ENCODE results near the gene PRDM12.

Gene PRDM12

GRCh38 chr9:130636648-130637020, 27.8 kb upstream of the PRDM12 start:
- Histone ChIP-seq H3K36me3 (ENCODE audit: control insufficient read depth in 2 of 2, insufficient read depth in 2 of 2, low read length in 2 of 2) (peaks cover 49 to 50% of the 10 kb centered on the region in 2 donors), H3K9ac (ENCODE audit: low read depth in 1 of 2, low read length in 2 of 2) (no peak overlapping the region), H3K9me3 (ENCODE audit: control insufficient read depth in 2 of 2, low read length in 2 of 2) (no peaks in the 10 kb centered on the region), H3K27me3 (ENCODE audit: control insufficient read depth in 2 of 2, insufficient read depth in 2 of 2, low read length in 2 of 2) (no peaks in the 10 kb centered on the region), H3K4me3 (ENCODE audit: low read length in 2 of 2) (no peak overlapping the region), H3K4me1 (ENCODE audit: control insufficient read depth in 2 of 2, insufficient read depth in 2 of 2, low read length in 2 of 2) (no peaks in the 10 kb centered on the region), H3K27ac (ENCODE audit: low read depth in 2 of 2, low read length in 2 of 2) (no peak overlapping the region)

GRCh38 chr9:130638284-130639123, 25.9 kb upstream of the PRDM12 start:
- no peaks in the 10 kb centered on the region for H3K4me1 ChIP-seq (ENCODE audit: control insufficient read depth in 2 of 2, insufficient read depth in 2 of 2, low read length in 2 of 2)
- H3K27me3 ChIP-seq (ENCODE audit: control insufficient read depth in 2 of 2, insufficient read depth in 2 of 2, low read length in 2 of 2), result no peaks in the 10 kb centered on the region
- H3K9ac ChIP-seq (ENCODE audit: low read depth in 1 of 2, low read length in 2 of 2), result no peak overlapping the region
- no peak overlapping the region for H3K4me3 ChIP-seq (ENCODE audit: low read length in 2 of 2)
- peaks cover 32 to 40% of the 10 kb centered on the region in 2 donors for H3K36me3 ChIP-seq (ENCODE audit: control insufficient read depth in 2 of 2, insufficient read depth in 2 of 2, low read length in 2 of 2)
- H3K27ac ChIP-seq (ENCODE audit: low read depth in 2 of 2, low read length in 2 of 2), result no peak overlapping the region
- no peaks in the 10 kb centered on the region for H3K9me3 ChIP-seq (ENCODE audit: control insufficient read depth in 2 of 2, low read length in 2 of 2)

- Histone ChIP-seq H3K4me3 (ENCODE audit: low read length in 2 of 2) (no peak overlapping the region), H3K27me3 (ENCODE audit: control insufficient read depth in 2 of 2, insufficient read depth in 2 of 2, low read length in 2 of 2) (no peaks in the 10 kb centered on the region), H3K9me3 (ENCODE audit: control insufficient read depth in 2 of 2, low read length in 2 of 2) (no peaks in the 10 kb centered on the region), H3K36me3 (ENCODE audit: control insufficient read depth in 2 of 2, insufficient read depth in 2 of 2, low read length in 2 of 2) (peaks cover 25 to 32% of the 10 kb centered on the region in 2 donors), H3K9ac (ENCODE audit: low read depth in 1 of 2, low read length in 2 of 2) (no peak overlapping the region), H3K4me1 (ENCODE audit: control insufficient read depth in 2 of 2, insufficient read depth in 2 of 2, low read length in 2 of 2) (no peaks in the 10 kb centered on the region), H3K27ac (ENCODE audit: low read depth in 2 of 2, low read length in 2 of 2) (no peak overlapping the region)
Measured at GRCh38 chr9:130639124-130639765, 25.1 kb upstream of the PRDM12 start.

- Histone ChIP-seq H3K9ac (ENCODE audit: low read depth in 1 of 2, low read length in 2 of 2) (no peak overlapping the region), H3K4me1 (ENCODE audit: control insufficient read depth in 2 of 2, insufficient read depth in 2 of 2, low read length in 2 of 2) (no peaks in the 10 kb centered on the region), H3K27ac (ENCODE audit: low read depth in 2 of 2, low read length in 2 of 2) (no peak overlapping the region), H3K9me3 (ENCODE audit: control insufficient read depth in 2 of 2, low read length in 2 of 2) (no peaks in the 10 kb centered on the region), H3K36me3 (ENCODE audit: control insufficient read depth in 2 of 2, insufficient read depth in 2 of 2, low read length in 2 of 2) (peaks cover 18 to 25% of the 10 kb centered on the region in 2 donors), H3K27me3 (ENCODE audit: control insufficient read depth in 2 of 2, insufficient read depth in 2 of 2, low read length in 2 of 2) (no peaks in the 10 kb centered on the region), H3K4me3 (ENCODE audit: low read length in 2 of 2) (no peak overlapping the region)
Measured at GRCh38 chr9:130639866-130640555, 24.4 kb upstream of the PRDM12 start.

- Histone ChIP-seq H3K4me1 (ENCODE audit: control insufficient read depth in 2 of 2, insufficient read depth in 2 of 2, low read length in 2 of 2) (no peaks in the 10 kb centered on the region), H3K4me3 (ENCODE audit: low read length in 2 of 2) (no peak overlapping the region), H3K9ac (ENCODE audit: low read depth in 1 of 2, low read length in 2 of 2) (no peak overlapping the region), H3K9me3 (ENCODE audit: control insufficient read depth in 2 of 2, low read length in 2 of 2) (no peaks in the 10 kb centered on the region), H3K36me3 (ENCODE audit: control insufficient read depth in 2 of 2, insufficient read depth in 2 of 2, low read length in 2 of 2) (peaks cover 13 to 19% of the 10 kb centered on the region in 2 donors), H3K27me3 (ENCODE audit: control insufficient read depth in 2 of 2, insufficient read depth in 2 of 2, low read length in 2 of 2) (no peaks in the 10 kb centered on the region), H3K27ac (ENCODE audit: low read depth in 2 of 2, low read length in 2 of 2) (no peak overlapping the region)
Measured at GRCh38 chr9:130640681-130641080, 23.7 kb upstream of the PRDM12 start.

GRCh38 chr9:130642926-130643325, 21.5 kb upstream of the PRDM12 start:
- Histone ChIP-seq H3K4me1 (ENCODE audit: control insufficient read depth in 2 of 2, insufficient read depth in 2 of 2, low read length in 2 of 2) (no peaks in the 10 kb centered on the region), H3K36me3 (ENCODE audit: control insufficient read depth in 2 of 2, insufficient read depth in 2 of 2, low read length in 2 of 2) (peaks cover 3 to 9% of the 10 kb centered on the region in 2 donors), H3K27me3 (ENCODE audit: control insufficient read depth in 2 of 2, insufficient read depth in 2 of 2, low read length in 2 of 2) (no peaks in the 10 kb centered on the region), H3K4me3 (ENCODE audit: low read length in 2 of 2) (no peak overlapping the region), H3K9me3 (ENCODE audit: control insufficient read depth in 2 of 2, low read length in 2 of 2) (peaks cover 0 to 2% of the 10 kb centered on the region in 2 donors), H3K9ac (ENCODE audit: low read depth in 1 of 2, low read length in 2 of 2) (no peak overlapping the region), H3K27ac (ENCODE audit: low read depth in 2 of 2, low read length in 2 of 2) (no peak overlapping the region)

- no peak overlapping the region for H3K9ac ChIP-seq (ENCODE audit: low read depth in 1 of 2, low read length in 2 of 2)
- H3K4me3 ChIP-seq (ENCODE audit: low read length in 2 of 2), result no peak overlapping the region
- H3K27me3 ChIP-seq (ENCODE audit: control insufficient read depth in 2 of 2, insufficient read depth in 2 of 2, low read length in 2 of 2), result peaks cover under 1 to 4% of the 10 kb centered on the region in 2 donors
- no peaks in the 10 kb centered on the region for H3K36me3 ChIP-seq (ENCODE audit: control insufficient read depth in 2 of 2, insufficient read depth in 2 of 2, low read length in 2 of 2)
- no peaks in the 10 kb centered on the region for H3K9me3 ChIP-seq (ENCODE audit: control insufficient read depth in 2 of 2, low read length in 2 of 2)
- no peaks in the 10 kb centered on the region for H3K4me1 ChIP-seq (ENCODE audit: control insufficient read depth in 2 of 2, insufficient read depth in 2 of 2, low read length in 2 of 2)
- H3K27ac ChIP-seq (ENCODE audit: low read depth in 2 of 2, low read length in 2 of 2), result no peak overlapping the region
Measured at GRCh38 chr9:130651221-130651620, 13.2 kb upstream of the PRDM12 start.

GRCh38 chr9:130651752-130652151, 12.6 kb upstream of the PRDM12 start:
- Histone ChIP-seq H3K9me3 (ENCODE audit: control insufficient read depth in 2 of 2, low read length in 2 of 2) (no peaks in the 10 kb centered on the region), H3K27me3 (ENCODE audit: control insufficient read depth in 2 of 2, insufficient read depth in 2 of 2, low read length in 2 of 2) (peaks cover 6 to 9% of the 10 kb centered on the region in 2 donors)

GRCh38 chr9:130654879-130655278, 9.5 kb upstream of the PRDM12 start:
- Histone ChIP-seq H3K9me3 (ENCODE audit: control insufficient read depth in 2 of 2, low read length in 2 of 2) (no peaks in the 10 kb centered on the region), H3K36me3 (ENCODE audit: control insufficient read depth in 2 of 2, insufficient read depth in 2 of 2, low read length in 2 of 2) (no peaks in the 10 kb centered on the region), H3K27me3 (ENCODE audit: control insufficient read depth in 2 of 2, insufficient read depth in 2 of 2, low read length in 2 of 2) (peaks cover 28 to 29% of the 10 kb centered on the region in 2 donors)

More at GRCh38 chr9:130651752-130652151, 12.6 kb upstream of the PRDM12 start:
- Histone ChIP-seq H3K4me1 (ENCODE audit: control insufficient read depth in 2 of 2, insufficient read depth in 2 of 2, low read length in 2 of 2) (no peaks in the 10 kb centered on the region), H3K27ac (ENCODE audit: low read depth in 2 of 2, low read length in 2 of 2) (no peak overlapping the region), H3K36me3 (ENCODE audit: control insufficient read depth in 2 of 2, insufficient read depth in 2 of 2, low read length in 2 of 2) (no peaks in the 10 kb centered on the region), H3K9ac (ENCODE audit: low read depth in 1 of 2, low read length in 2 of 2) (no peak overlapping the region), H3K4me3 (ENCODE audit: low read length in 2 of 2) (no peak overlapping the region)

More at GRCh38 chr9:130654879-130655278, 9.5 kb upstream of the PRDM12 start:
- Histone ChIP-seq H3K4me1 (ENCODE audit: control insufficient read depth in 2 of 2, insufficient read depth in 2 of 2, low read length in 2 of 2) (no peaks in the 10 kb centered on the region), H3K9ac (ENCODE audit: low read depth in 1 of 2, low read length in 2 of 2) (no peak overlapping the region), H3K27ac (ENCODE audit: low read depth in 2 of 2, low read length in 2 of 2) (no peak overlapping the region), H3K4me3 (ENCODE audit: low read length in 2 of 2) (no peak overlapping the region)
